IPS DF 6.9 (cell line): ENCODE measurements around the gene PLXNA2.

ENCODE experiments used
- DNase-seq: peaks from one replicate; pipeline ENCODE4 v3.0.0-alpha.2; 2013; ENCODE audit warnings: low read depth, low spot score
- H3K27ac ChIP-seq: one replicate; pipeline ENCODE4 v1.5.1; 2013; ENCODE audit warnings: low read length, control low read depth
- H3K27me3 ChIP-seq: 2 replicates; pipeline ENCODE4 v1.6.1; 2013; ENCODE audit warnings: mild to moderate bottlenecking, low read length; ENCODE audit not compliant: control insufficient read depth, insufficient read depth
- H3K36me3 ChIP-seq: 2 replicates; pipeline ENCODE4 v1.6.1; 2013; ENCODE audit warnings: low read length; ENCODE audit not compliant: control insufficient read depth, insufficient read depth
- H3K4me1 ChIP-seq: 2 replicates; pipeline ENCODE4 v1.6.1; 2013; ENCODE audit warnings: low read length; ENCODE audit not compliant: control insufficient read depth, insufficient read depth
- H3K4me3 ChIP-seq: 2 replicates; pipeline ENCODE4 v1.5.1; 2013; ENCODE audit warnings: mild to moderate bottlenecking, low read length
- H3K9me3 ChIP-seq: 2 replicates; pipeline ENCODE4 v1.6.1; 2013; ENCODE audit warnings: low read length, inconsistent platforms; ENCODE audit not compliant: control insufficient read depth, insufficient read depth
- WGBS: extraction: QIAGEN DNeasy Blood & Tissue Kit; methylation state at CpG from one replicate; pipeline ENCODE4 v1.1.7; 2013; ENCODE audit warnings: mixed read lengths, missing lambda C conversion rate; ENCODE audit not compliant: insufficient read length, insufficient coverage; 5-methylcytosine and 5-hydroxymethylcytosine counted together

The PLXNA2 gene

GRCh38 chr1:208243967-208244916, at the start of gene PLXNA2:
Gene PLXNA2 (minus strand): TSS chr1:208244384. CDS start chr1:208217922, 26,462 bp downstream.
- no peaks in the 10 kb centered on the region for H3K36me3 ChIP-seq
- peak within 1 kb of the TSS; percentile 47; the same call in 1 of the 2 replicates for H3K4me3 ChIP-seq
- DNase-seq: no peak

DNA sequence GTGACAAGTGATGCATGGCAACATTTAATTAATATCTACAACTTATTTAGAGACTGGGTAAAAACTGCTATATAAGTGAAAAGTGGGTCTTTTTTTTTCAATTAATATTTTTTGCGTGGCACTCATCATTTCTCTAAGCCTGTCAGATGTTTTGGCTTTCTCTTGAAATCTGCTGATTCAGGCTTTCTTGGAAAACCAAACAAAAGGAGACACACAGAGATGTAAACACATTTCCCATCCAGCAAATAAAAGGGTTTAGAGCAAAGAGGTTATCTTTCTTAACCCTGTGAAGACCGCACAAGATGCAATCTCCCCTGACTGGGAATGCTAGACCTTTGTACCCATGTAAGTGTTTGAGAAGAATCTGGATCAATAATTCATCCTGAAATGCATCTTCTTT, 48.7 kb upstream of the PLXNA2 start:
- no peaks in the 10 kb centered on the region; the same call in 1 of the 2 replicates for H3K4me1 ChIP-seq
- no CpG with 5 or more reads among the region's 2 CpGs for WGBS
- no peaks in the 10 kb centered on the region for H3K36me3 ChIP-seq
- no peak overlapping the region for H3K4me3 ChIP-seq
- no peaks in the 10 kb centered on the region for H3K9me3 ChIP-seq
- H3K27ac ChIP-seq: no peak overlapping the region
- no peak for DNase-seq
- no peaks in the 10 kb centered on the region for H3K27me3 ChIP-seq

More at GRCh38 chr1:208243967-208244916, at the start of gene PLXNA2:
- no peak within 1 kb of the TSS for H3K27ac ChIP-seq
- H3K4me1 ChIP-seq: peaks cover 2% of the 10 kb centered on the region; the same call in 1 of the 2 replicates
- H3K9me3 ChIP-seq: no peaks in the 10 kb centered on the region
- no CpG with 5 or more reads among the region's 78 CpGs for WGBS
- H3K27me3 ChIP-seq: peaks cover 22% of the 10 kb centered on the region

DNA sequence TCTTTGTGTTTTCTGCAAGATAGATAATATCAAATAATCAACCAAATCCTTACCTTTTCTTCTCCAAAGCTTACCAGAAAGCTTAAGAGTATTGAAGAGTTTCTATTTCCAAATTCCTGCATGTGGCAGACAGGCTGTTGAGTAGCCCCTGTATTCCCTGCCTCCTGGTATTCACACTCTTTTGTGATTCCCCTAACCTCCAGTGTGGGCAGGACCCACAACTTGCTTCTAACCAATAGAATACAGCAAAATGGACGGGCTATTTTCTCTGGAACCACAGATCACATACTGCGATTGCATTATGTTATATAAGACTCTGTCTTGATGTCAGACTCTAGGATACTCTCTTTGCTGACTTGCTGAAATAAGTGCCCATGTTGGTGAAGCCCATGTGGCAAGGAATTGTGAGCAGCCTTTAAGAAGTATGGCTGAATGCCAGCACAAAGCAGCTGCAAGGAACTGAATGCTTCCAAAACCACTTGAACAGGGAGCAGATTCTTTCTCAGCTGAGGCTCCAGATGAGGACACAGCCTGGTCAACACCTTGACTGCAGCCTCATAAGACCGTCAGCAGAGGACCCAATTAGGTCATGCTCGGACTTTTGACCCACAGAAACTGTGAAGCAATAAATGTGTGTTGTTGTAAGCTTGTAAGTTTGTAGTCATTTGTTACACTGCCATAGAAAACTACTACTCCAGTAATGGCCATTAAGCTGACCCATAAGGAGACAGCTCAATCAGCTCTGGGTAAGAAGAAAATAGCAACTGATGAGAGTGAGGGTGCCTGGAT, 47.9 kb upstream of the PLXNA2 start:
- DNase-seq: no peak
- H3K4me3 ChIP-seq: no peak overlapping the region
- no CpG with 5 or more reads among the region's 4 CpGs for WGBS

DNA sequence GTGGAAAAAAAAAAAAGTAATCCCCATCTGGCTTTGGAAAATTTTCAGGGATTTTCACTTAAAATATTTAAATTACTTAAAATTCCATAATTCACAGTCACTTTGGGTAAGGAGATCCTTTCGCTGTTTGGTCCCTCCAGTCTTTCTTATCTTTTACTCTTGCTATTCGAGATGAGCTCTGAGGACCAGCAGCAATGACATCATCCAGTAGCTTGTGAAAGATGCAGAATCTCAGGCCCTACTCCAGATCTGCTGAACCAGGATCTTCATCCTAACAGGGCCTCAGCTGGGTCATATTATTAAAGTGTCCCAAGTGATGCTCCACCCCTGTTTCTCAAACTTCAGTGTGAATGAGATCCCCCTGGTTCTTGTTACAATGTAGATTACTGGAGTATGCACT, 46.9 kb upstream of the PLXNA2 start:
- no CpG with 5 or more reads among the region's 2 CpGs for WGBS

More for the DNA sequence above, 47.9 kb upstream of the PLXNA2 start:
- no peak overlapping the region for H3K27ac ChIP-seq
- H3K4me1 ChIP-seq: no peaks in the 10 kb centered on the region; the same call in 1 of the 2 replicates
- no peaks in the 10 kb centered on the region for H3K9me3 ChIP-seq
- H3K36me3 ChIP-seq: no peaks in the 10 kb centered on the region
- H3K27me3 ChIP-seq: no peaks in the 10 kb centered on the region

GRCh38 chr1:208289716-208290115, 45.5 kb upstream of the PLXNA2 start:
- Histone ChIP-seq H3K4me1 (no peaks in the 10 kb centered on the region; the same call in 1 of the 2 replicates), H3K36me3 (no peaks in the 10 kb centered on the region), H3K4me3 (no peak overlapping the region), H3K27ac (no peak overlapping the region), H3K27me3 (no peaks in the 10 kb centered on the region), H3K9me3 (no peaks in the 10 kb centered on the region)
- DNase-seq: no peak
- WGBS: no CpG with 5 or more reads among the region's 2 CpGs

More for the DNA sequence above, 46.9 kb upstream of the PLXNA2 start:
- Histone ChIP-seq H3K4me1 (no peaks in the 10 kb centered on the region; the same call in 1 of the 2 replicates), H3K36me3 (no peaks in the 10 kb centered on the region), H3K27me3 (no peaks in the 10 kb centered on the region), H3K27ac (no peak overlapping the region), H3K9me3 (no peaks in the 10 kb centered on the region), H3K4me3 (no peak overlapping the region)
- no peak for DNase-seq

DNA sequence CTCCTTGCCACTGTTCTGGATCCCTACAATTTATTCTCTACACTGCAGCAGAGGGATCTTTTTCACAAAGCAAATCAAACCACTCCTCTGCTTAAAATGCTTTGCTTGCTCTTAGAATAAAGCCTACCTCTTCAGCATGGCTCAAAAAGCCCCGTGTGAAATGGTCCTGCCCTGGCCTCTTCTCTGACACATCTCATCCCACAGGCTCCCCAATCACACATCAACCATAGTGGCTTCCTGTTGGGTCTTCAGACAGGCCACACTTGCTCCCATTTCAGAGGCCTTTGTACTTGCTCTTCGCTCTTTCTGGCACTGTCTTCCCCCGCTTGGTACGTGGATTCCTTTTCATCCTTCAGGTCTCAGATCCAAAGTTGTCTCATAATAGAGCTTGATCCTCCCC, 44.3 kb upstream of the PLXNA2 start:
- no peaks in the 10 kb centered on the region for H3K27me3 ChIP-seq
- no peak overlapping the region for H3K4me3 ChIP-seq
- no peaks in the 10 kb centered on the region for H3K36me3 ChIP-seq
- WGBS: no CpG with 5 or more reads among the region's 4 CpGs
- no peaks in the 10 kb centered on the region for H3K9me3 ChIP-seq
- H3K27ac ChIP-seq: no peak overlapping the region
- H3K4me1 ChIP-seq: no peaks in the 10 kb centered on the region; the same call in 1 of the 2 replicates
- no peak for DNase-seq

GRCh38 chr1:208280681-208281450, 36.7 kb upstream of the PLXNA2 start:
- no CpG with 5 or more reads among the region's 8 CpGs for WGBS
- Histone ChIP-seq H3K36me3 (no peaks in the 10 kb centered on the region), H3K4me1 (peaks cover 5% of the 10 kb centered on the region; the same call in 1 of the 2 replicates), H3K9me3 (no peaks in the 10 kb centered on the region), H3K27me3 (no peaks in the 10 kb centered on the region), H3K4me3 (no peak overlapping the region), H3K27ac (no peak overlapping the region)
- no peak for DNase-seq

DNA sequence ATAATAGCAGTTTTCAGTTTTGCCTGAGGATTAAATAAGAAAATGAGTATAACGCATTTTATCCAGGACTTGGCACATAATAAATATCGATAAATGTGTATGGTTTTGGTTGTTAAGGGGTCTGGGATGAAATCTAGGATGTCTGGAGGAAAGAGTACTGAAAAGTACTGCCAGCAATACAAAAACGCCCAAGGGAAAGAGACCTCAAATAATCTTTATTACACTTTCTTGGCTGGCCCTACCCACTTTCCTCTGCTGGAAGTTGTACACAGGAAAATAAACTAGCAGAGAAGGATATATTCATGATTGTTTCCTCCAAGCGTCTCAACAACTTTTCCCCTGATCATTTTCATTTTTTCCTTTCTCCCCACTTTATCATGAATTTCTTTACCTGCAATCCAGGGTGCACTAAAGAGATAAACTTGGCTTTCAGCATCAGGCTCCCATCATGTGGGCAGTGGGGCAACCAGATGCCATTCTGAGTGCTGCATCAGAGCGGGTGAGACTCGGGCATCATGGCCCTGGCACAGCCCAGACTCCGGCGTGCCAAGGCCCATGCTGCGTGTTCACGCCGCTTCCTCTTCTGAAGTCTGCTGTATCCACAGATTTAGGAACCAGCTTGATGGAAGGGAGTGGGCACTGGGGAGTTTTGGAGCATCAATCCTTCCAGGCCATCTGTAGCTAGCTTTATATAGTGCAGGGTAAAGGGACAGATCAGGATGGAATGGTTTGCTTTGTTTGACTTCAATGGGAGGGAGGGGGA, 35.8 kb upstream of the PLXNA2 start:
- Histone ChIP-seq H3K9me3 (no peaks in the 10 kb centered on the region), H3K4me3 (no peak overlapping the region), H3K27ac (no peak overlapping the region), H3K4me1 (peaks cover 5% of the 10 kb centered on the region; the same call in 1 of the 2 replicates), H3K27me3 (no peaks in the 10 kb centered on the region), H3K36me3 (no peaks in the 10 kb centered on the region)
- no peak for DNase-seq
- WGBS: 100% methylated on average over 2 of the region's 11 CpGs

GRCh38 chr1:208278638-208279037, 34.5 kb upstream of the PLXNA2 start:
- Histone ChIP-seq H3K27me3 (no peaks in the 10 kb centered on the region), H3K4me1 (peaks cover 5% of the 10 kb centered on the region; the same call in 1 of the 2 replicates), H3K9me3 (no peaks in the 10 kb centered on the region), H3K27ac (no peak overlapping the region), H3K36me3 (no peaks in the 10 kb centered on the region), H3K4me3 (no peak overlapping the region)
- no peak for DNase-seq
- no CpG with 5 or more reads among the region's 1 CpG for WGBS
